RWPE1 (cell line): Measurements from ENCODE around the gene ARIH1.
"Not testable (repeated sequence)": the region's sequence is repeated elsewhere in the genome, so short reads cannot be mapped to it uniquely, and the experiment has no call there.

Experiments used
- CTCF ChIA-PET: fragments of 350-600 bp; sonication (Branson Sonifier 250); formaldehyde crosslinking; extraction: SDS; loops from one replicate; lab custom pipeline; 2021; lab: Yijun Ruan, JAX
- POLR2A ChIA-PET: fragments of 400-600 bp; formaldehyde crosslinking; extraction: SDS; loops from one replicate; lab custom pipeline; 2020; ENCODE audit warnings: antibody characterized with exemption; ENCODE audit not compliant: low non-redundant PET; lab: Yijun Ruan, JAX
- DNase-seq: peaks from one replicate; pipeline ENCODE4 v3.0.0; 2012; ENCODE audit warnings: low spot score
- H3K27ac ChIP-seq: fragments of 450-650 bp; 2 replicates; pipeline ENCODE4 v1.5.1; 2017
- TF ChIP-seq, protein P1 (sequence below): fragments of 450-650 bp; conservative IDR thresholded peaks from 2 replicates; pipeline ENCODE4 v1.5.1; 2017; ENCODE audit warnings: low read depth, mild to moderate bottlenecking

The ARIH1 gene, protein sequence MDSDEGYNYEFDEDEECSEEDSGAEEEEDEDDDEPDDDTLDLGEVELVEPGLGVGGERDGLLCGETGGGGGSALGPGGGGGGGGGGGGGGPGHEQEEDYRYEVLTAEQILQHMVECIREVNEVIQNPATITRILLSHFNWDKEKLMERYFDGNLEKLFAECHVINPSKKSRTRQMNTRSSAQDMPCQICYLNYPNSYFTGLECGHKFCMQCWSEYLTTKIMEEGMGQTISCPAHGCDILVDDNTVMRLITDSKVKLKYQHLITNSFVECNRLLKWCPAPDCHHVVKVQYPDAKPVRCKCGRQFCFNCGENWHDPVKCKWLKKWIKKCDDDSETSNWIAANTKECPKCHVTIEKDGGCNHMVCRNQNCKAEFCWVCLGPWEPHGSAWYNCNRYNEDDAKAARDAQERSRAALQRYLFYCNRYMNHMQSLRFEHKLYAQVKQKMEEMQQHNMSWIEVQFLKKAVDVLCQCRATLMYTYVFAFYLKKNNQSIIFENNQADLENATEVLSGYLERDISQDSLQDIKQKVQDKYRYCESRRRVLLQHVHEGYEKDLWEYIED

GRCh38 chr15:72473614-72474465 is at the start of gene ARIH1:
Gene ARIH1 (plus strand): TSS chr15:72474330. CDS start chr15:72474640, 310 bp downstream.
- ChIA-PET POLR2A (interaction anchor here (0.7 kb wide), 1 partner anchor 70 kb away, joined by 3 read pairs; no protein-coding TSS in a partner anchor), CTCF (no interaction called here)
- peak; percentile 90 for DNase-seq
- TF ChIP-seq, protein P1, sequence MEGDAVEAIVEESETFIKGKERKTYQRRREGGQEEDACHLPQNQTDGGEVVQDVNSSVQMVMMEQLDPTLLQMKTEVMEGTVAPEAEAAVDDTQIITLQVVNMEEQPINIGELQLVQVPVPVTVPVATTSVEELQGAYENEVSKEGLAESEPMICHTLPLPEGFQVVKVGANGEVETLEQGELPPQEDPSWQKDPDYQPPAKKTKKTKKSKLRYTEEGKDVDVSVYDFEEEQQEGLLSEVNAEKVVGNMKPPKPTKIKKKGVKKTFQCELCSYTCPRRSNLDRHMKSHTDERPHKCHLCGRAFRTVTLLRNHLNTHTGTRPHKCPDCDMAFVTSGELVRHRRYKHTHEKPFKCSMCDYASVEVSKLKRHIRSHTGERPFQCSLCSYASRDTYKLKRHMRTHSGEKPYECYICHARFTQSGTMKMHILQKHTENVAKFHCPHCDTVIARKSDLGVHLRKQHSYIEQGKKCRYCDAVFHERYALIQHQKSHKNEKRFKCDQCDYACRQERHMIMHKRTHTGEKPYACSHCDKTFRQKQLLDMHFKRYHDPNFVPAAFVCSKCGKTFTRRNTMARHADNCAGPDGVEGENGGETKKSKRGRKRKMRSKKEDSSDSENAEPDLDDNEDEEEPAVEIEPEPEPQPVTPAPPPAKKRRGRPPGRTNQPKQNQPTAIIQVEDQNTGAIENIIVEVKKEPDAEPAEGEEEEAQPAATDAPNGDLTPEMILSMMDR: peak; percentile 61
- peak within 1 kb of the TSS; percentile 99 for H3K27ac ChIP-seq

DNA sequence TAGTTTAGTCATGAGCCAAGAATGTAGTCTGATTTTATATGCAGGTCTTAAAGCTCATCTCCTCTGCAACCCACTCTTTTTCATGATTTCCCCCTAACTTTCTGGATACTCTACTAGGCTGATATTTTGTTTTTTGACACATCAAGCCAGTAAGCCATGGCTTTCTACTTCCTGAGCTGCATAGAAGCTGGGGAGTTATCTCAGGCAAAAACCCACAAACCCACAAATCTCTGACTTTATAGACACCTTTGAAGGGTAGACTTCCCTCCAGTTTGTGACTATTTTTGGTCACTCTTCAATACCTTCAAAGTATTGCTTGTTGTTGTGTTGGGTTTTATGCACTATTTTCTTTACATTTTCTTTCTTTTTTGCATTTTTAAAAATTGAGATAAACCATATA is 47.4 kb upstream of the ARIH1 start:
- ChIA-PET POLR2A (no interaction called here), CTCF (no interaction called here)
- H3K27ac ChIP-seq: no peak overlapping the region
- TF ChIP-seq, protein P1: no peak
- no peak for DNase-seq

DNA sequence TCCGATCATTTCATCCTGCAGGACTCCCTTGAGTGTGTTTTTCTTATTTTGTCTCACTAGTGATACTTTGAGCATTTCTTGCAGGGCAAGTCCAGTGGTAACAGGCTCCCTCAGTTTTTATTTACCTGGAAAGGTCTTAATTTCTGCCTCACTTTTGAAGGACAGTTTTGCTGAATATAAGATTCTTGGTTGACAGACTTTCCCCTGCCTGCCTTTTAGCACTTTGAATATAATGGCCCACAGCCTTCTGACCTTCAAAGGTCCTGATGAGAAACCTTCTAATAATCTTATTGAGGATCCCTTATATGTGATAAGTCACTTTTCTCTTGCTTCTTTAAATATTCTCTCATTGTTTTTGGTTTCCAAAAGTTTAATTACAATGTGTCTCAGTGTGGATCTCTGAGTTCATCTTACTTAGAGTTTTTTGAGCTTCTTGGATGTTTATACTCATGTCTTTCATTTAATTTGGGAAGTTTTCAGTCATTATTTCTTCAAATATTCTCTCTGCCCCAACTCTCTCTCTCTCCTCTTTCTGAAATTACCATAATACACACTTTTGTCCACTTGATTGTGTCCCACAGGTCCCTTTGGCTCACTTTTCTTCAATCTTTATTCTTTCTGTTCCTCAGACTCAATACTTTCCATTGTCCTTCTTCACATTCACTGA is 36.3 kb upstream of the ARIH1 start:
- CTCF ChIA-PET: interaction anchor here (0.7 kb wide), 1 partner anchor 44 kb away, joined by 3 read pairs; no protein-coding TSS in a partner anchor
- POLR2A ChIA-PET: no interaction called here
- TF ChIP-seq, protein P1: no peak
- H3K27ac ChIP-seq: no peak overlapping the region
- no peak for DNase-seq

- CTCF ChIA-PET, POLR2A ChIA-PET, DNase-seq, H3K27ac ChIP-seq: not testable (repeated sequence)
Measured at GRCh38 chr15:72442848-72443247, 31.3 kb upstream of the ARIH1 start.

- ChIA-PET CTCF (interaction anchor here (0.7 kb wide), 1 partner anchor 10 kb away, joined by 3 read pairs; no protein-coding TSS in a partner anchor), POLR2A (no interaction called here)
- TF ChIP-seq, protein P1: no peak
- no peak overlapping the region for H3K27ac ChIP-seq
- no peak for DNase-seq
Measured at GRCh38 chr15:72445426-72445825, 28.7 kb upstream of the ARIH1 start.

DNA sequence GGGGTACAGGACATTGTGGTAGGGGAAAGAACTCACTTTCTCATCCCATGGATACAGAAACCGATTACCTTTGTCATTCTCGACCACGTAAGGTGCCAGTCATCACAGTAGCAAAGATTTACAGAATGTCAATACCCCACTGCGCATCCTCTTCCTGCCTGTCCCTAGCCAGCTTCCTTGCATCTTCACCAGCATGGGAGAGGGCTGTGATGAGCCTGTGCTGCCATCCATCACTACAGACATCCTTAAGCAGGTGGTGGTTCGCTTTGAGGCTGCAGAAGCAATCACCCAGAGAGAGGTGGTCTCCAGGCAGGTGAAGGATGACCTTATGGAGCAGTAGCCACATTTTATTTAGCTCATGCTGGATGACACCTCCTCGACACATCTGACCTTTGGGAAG is 23.3 kb upstream of the ARIH1 start:
- DNase-seq: no peak
- POLR2A ChIA-PET: no interaction called here
- CTCF ChIA-PET: no interaction called here
- H3K27ac ChIP-seq: no peak overlapping the region
- TF ChIP-seq, protein P1: no peak
